Measurements from ENCODE around the gene HSD3B7. TPM values are rescaled to one million over a fixed set of nuclear protein-coding genes. Genes with fewer than 3 reads are reported as not detected.

Gene HSD3B7
- total RNA-seq, 2 donors from 2014 or later = 16.4 to 26.8 TPM

DNA sequence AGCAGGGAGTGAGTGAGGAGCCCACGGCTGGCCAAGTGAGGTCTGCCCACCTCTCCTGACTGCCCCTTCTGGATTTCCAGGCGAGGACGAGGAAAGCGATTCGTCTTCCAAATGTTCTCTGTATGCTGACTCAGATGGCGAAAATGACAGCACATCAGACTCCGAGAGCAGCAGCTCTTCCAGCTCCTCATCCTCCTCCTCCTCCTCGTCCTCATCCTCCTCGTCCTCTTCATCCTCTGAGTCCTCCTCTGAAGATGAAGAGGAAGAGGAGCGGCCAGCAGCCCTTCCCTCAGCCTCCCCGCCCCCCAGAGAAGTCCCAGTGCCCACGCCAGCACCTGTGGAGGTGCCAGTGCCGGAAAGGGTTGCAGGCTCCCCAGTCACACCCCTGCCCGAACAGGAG lies 13.7 kb upstream of the HSD3B7 start:
- Histone ChIP-seq H3K36me3 (peaks cover 75% of the 10 kb centered on the region), H3K27ac (no peak overlapping the region), H3K27me3 (replicated peaks; ENCODE audit: insufficient read depth) (no peaks in the 10 kb centered on the region), H3K4me3 (no peak overlapping the region), H3K9me3 (no peaks in the 10 kb centered on the region), H3K4me1 (ENCODE audit: control insufficient read depth in 1 of 2, low read depth in 2 of 2) (no peaks in the 10 kb centered on the region)
- TF ChIP-seq, protein P1, sequence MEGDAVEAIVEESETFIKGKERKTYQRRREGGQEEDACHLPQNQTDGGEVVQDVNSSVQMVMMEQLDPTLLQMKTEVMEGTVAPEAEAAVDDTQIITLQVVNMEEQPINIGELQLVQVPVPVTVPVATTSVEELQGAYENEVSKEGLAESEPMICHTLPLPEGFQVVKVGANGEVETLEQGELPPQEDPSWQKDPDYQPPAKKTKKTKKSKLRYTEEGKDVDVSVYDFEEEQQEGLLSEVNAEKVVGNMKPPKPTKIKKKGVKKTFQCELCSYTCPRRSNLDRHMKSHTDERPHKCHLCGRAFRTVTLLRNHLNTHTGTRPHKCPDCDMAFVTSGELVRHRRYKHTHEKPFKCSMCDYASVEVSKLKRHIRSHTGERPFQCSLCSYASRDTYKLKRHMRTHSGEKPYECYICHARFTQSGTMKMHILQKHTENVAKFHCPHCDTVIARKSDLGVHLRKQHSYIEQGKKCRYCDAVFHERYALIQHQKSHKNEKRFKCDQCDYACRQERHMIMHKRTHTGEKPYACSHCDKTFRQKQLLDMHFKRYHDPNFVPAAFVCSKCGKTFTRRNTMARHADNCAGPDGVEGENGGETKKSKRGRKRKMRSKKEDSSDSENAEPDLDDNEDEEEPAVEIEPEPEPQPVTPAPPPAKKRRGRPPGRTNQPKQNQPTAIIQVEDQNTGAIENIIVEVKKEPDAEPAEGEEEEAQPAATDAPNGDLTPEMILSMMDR (IDR thresholded peaks at IDR 0.05) = no peak
- DNase-seq (ENCODE audit: low spot score) = no peak
- no peak for ATAC-seq (ENCODE audit: insufficient number of reproducible peaks, low FRiP score, low read depth)

DNA sequence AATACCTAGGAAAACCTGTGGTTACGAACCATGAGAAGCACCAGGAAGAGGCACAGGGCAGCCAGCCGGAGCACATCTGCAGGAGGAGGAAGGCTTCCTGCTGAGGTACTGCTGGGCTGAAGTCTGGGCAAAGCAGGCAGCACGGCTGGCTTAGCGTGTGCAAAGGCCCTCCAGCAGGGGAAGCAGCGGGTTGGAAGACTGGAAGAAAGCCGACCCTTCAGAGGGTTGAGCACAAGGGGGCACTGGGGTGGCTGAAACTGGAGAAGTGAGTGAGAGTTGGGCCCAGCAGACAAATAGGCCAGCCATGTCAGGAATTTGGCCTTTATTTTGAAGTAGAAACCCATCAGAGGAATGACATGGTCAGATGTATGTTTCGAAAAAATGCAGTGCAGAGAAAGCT lies 12.1 kb upstream of the HSD3B7 start:
- Histone ChIP-seq H3K27me3 (replicated peaks; ENCODE audit: insufficient read depth) (no peaks in the 10 kb centered on the region), H3K36me3 (peaks cover 79% of the 10 kb centered on the region), H3K4me3 (no peak overlapping the region), H3K9me3 (no peaks in the 10 kb centered on the region), H3K4me1 (ENCODE audit: control insufficient read depth in 1 of 2, low read depth in 2 of 2) (no peaks in the 10 kb centered on the region), H3K27ac (no peak overlapping the region)
- DNase-seq (ENCODE audit: low spot score) (no peak), ATAC-seq (ENCODE audit: insufficient number of reproducible peaks, low FRiP score, low read depth) (no peak)
- TF ChIP-seq, protein P1 (IDR thresholded peaks at IDR 0.05) = no peak

DNA sequence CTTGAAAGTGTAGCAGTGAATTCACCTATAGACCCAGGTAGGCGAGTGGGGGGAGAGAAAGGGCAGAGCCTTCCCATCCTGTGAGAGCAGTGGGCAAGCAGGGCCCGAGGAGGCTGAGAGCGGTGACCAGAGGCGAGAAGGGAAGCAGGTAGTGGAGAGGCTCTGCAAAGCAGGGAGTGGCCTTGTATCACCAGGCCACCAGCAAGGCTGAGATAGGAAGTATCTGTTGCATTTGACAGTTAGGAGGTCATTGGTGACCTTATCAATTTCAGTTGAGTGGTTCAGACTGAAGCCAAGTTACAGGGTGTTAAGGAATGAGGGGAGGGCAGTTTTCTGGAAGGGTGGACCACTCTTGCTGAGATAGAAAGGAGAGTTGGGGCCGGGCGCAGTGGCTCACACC lies 10.7 kb upstream of the HSD3B7 start:
- peaks cover 73% of the 10 kb centered on the region for H3K36me3 ChIP-seq
- no peaks in the 10 kb centered on the region for H3K27me3 ChIP-seq (replicated peaks; ENCODE audit: insufficient read depth)
- no peak overlapping the region for H3K27ac ChIP-seq
- ATAC-seq (ENCODE audit: insufficient number of reproducible peaks, low FRiP score, low read depth) (no peak), DNase-seq (ENCODE audit: low spot score) (no peak)
- TF ChIP-seq, protein P1 (IDR thresholded peaks at IDR 0.05) = no peak
- H3K4me1 ChIP-seq (ENCODE audit: control insufficient read depth in 1 of 2, low read depth in 2 of 2) = no peaks in the 10 kb centered on the region
- no peaks in the 10 kb centered on the region for H3K9me3 ChIP-seq
- H3K4me3 ChIP-seq = no peak overlapping the region

DNA sequence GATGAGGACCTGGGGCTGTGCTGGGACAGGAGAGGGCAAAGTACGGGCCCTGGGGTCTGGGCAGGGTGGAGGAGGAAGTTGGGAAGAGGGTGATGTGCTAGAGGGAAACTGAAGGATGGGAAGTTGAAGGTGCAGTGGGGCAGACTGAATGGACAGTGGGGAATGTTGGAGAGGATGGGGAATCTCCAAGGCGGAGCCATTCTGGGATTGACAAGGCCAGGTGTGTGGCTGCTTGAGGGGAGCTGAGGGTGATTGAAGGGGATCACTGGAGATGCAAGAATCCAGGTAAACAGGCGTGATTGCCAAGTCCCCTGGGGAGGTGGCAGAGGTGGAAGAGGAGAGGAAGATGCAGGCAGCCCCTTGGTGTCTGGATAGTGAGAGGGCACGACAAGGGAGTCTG lies 8.5 kb upstream of the HSD3B7 start:
- TF ChIP-seq, protein P1 (IDR thresholded peaks at IDR 0.05) = no peak
- Histone ChIP-seq H3K27me3 (replicated peaks; ENCODE audit: insufficient read depth) (no peaks in the 10 kb centered on the region), H3K9me3 (no peaks in the 10 kb centered on the region), H3K27ac (no peak overlapping the region), H3K4me1 (ENCODE audit: control insufficient read depth in 1 of 2, low read depth in 2 of 2) (no peaks in the 10 kb centered on the region), H3K36me3 (peaks cover 71% of the 10 kb centered on the region), H3K4me3 (no peak overlapping the region)
- DNase-seq (ENCODE audit: low spot score) = no peak
- ATAC-seq (ENCODE audit: insufficient number of reproducible peaks, low FRiP score, low read depth) = no peak

DNA sequence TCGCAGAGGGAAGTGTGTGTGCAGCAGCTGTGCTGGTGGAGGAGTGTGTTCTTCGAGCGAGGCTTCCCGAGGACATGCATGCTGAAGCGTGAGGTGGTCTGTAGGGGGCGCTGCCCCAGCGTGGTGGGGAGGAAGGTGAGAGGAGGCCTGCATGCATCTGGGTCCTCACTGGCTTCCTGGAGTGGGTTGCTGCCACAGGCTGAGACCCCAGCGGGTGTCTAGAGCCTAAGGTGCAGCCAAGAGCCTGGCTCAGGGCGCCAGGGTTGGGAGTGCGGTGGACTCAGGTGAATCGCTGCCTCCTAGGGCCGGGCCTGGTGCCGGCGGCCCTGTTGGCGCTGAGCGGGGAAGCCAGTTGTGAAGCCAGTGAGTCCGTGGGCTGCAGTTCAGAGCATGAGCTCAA lies 7.5 kb upstream of the HSD3B7 start:
- no peak for ATAC-seq (ENCODE audit: insufficient number of reproducible peaks, low FRiP score, low read depth)
- DNase-seq (ENCODE audit: low spot score) = no peak
- H3K36me3 ChIP-seq = peaks cover 61% of the 10 kb centered on the region

More for the DNA sequence above, 7.5 kb upstream of the HSD3B7 start:
- Histone ChIP-seq H3K27me3 (replicated peaks; ENCODE audit: insufficient read depth) (no peaks in the 10 kb centered on the region), H3K4me1 (ENCODE audit: control insufficient read depth in 1 of 2, low read depth in 2 of 2) (no peaks in the 10 kb centered on the region), H3K27ac (no peak overlapping the region), H3K4me3 (no peak overlapping the region), H3K9me3 (no peaks in the 10 kb centered on the region)
- TF ChIP-seq, protein P1 (IDR thresholded peaks at IDR 0.05) = no peak

All from thoracic aorta (tissue), 2 donors.